ENCODE results near the gene MARCHF11.

DNA sequence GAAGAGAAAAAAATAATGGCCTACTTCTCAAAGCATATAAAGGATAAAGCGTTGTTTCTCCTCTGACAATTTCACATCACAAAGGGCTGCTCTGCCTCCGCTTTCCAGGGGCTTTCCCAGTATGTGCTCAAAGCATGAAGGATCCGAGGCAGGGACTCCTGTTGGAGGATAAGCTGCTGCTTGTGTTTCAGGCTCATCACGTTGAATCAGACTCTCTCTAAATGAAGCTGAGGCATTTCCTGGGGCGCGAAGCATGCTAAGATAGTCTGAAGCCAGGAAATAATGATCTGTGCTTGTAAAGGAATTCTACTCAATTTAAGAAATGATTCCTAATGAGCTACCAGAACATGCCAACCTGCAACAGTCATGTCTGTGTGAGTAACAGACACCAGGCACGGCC, 97.5 kb downstream of the MARCHF11 start:
- TF ChIP-seq, protein P1, sequence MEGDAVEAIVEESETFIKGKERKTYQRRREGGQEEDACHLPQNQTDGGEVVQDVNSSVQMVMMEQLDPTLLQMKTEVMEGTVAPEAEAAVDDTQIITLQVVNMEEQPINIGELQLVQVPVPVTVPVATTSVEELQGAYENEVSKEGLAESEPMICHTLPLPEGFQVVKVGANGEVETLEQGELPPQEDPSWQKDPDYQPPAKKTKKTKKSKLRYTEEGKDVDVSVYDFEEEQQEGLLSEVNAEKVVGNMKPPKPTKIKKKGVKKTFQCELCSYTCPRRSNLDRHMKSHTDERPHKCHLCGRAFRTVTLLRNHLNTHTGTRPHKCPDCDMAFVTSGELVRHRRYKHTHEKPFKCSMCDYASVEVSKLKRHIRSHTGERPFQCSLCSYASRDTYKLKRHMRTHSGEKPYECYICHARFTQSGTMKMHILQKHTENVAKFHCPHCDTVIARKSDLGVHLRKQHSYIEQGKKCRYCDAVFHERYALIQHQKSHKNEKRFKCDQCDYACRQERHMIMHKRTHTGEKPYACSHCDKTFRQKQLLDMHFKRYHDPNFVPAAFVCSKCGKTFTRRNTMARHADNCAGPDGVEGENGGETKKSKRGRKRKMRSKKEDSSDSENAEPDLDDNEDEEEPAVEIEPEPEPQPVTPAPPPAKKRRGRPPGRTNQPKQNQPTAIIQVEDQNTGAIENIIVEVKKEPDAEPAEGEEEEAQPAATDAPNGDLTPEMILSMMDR (IDR thresholded peaks at IDR 0.05; ENCODE audit: poor library complexity): no peak
- no peak for TF ChIP-seq EZH2phosphoT487 (IDR thresholded peaks at IDR 0.05; ENCODE audit: low read depth, severe bottlenecking, unreplicated experiment)
